HepG2 (cell line): ENCODE measurements around the gene CDCP1.

ENCODE experiments used
- CBX1 ChIP-seq: IDR thresholded peaks from one replicate; pipeline ENCODE4 v1.6.1; 2016; ENCODE audit warnings: antibody characterized with exemption, low read depth
- KDM5A ChIP-seq: fragments of 200-600 bp; sonication (generic); IDR thresholded peaks from 2 replicates; pipeline ENCODE4 v1.7.0; 2018; ENCODE audit warnings: antibody characterized with exemption, mild to moderate bottlenecking, low read length, borderline replicate concordance
- KLF15 ChIP-seq: sonication (generic); formaldehyde crosslinking; IDR thresholded peaks from 2 replicates; pipeline ENCODE4 v1.8.1; 2023; ENCODE audit warnings: borderline replicate concordance, mild to moderate bottlenecking, inconsistent platforms, missing genetic modification reagents, mixed read lengths
- NFATC3 ChIP-seq: sonication (generic); formaldehyde crosslinking; IDR thresholded peaks from 2 replicates; pipeline ENCODE4 v1.5.1; 2020; ENCODE audit warnings: mild to moderate bottlenecking, missing genetic modification reagents
- SMAD1 ChIP-seq: sonication (generic); formaldehyde crosslinking; IDR thresholded peaks from 2 replicates; pipeline ENCODE4 v1.4.0; 2020; ENCODE audit warnings: missing genetic modification reagents, low read depth, mild to moderate bottlenecking, borderline replicate concordance
- SMAD3 ChIP-seq: sonication (generic); formaldehyde crosslinking; IDR thresholded peaks from 2 replicates; pipeline ENCODE4 v1.4.0; 2020; ENCODE audit warnings: missing genetic modification reagents
- TAF1 ChIP-seq: sonication (generic); formaldehyde crosslinking; IDR thresholded peaks from 2 replicates; pipeline ENCODE4 v1.4.0; 2020; ENCODE audit warnings: missing genetic modification reagents
- YY1 ChIP-seq: IDR thresholded peaks from 2 replicates; pipeline ENCODE4 v1.6.1; 2011; ENCODE audit warnings: low read length, low read depth, moderate library complexity, mild to moderate bottlenecking; ENCODE audit not compliant: insufficient read depth, insufficient replicate concordance
- ZNF10 ChIP-seq: sonication (generic); formaldehyde crosslinking; IDR thresholded peaks from 2 replicates; pipeline ENCODE4 v1.4.0; 2020; ENCODE audit warnings: mild to moderate bottlenecking, low read depth, missing genetic modification reagents, borderline replicate concordance
- TF ChIP-seq, protein P1 (sequence below): sonication (generic); formaldehyde crosslinking; IDR thresholded peaks from 2 replicates; pipeline ENCODE4 v1.8.1; 2023; ENCODE audit warnings: mild to moderate bottlenecking, missing genetic modification reagents
- TF ChIP-seq, protein P2 (sequence below): sonication (generic); formaldehyde crosslinking; IDR thresholded peaks from 2 replicates; pipeline ENCODE4 v1.5.0; 2020; ENCODE audit warnings: mild to moderate bottlenecking, missing genetic modification reagents, moderate library complexity
- TF ChIP-seq, protein P3 (sequence below): sonication (generic); formaldehyde crosslinking; IDR thresholded peaks from 2 replicates; pipeline ENCODE4 v1.4.0; 2020; ENCODE audit warnings: missing genetic modification reagents, low read depth, mild to moderate bottlenecking, borderline replicate concordance

DNA sequence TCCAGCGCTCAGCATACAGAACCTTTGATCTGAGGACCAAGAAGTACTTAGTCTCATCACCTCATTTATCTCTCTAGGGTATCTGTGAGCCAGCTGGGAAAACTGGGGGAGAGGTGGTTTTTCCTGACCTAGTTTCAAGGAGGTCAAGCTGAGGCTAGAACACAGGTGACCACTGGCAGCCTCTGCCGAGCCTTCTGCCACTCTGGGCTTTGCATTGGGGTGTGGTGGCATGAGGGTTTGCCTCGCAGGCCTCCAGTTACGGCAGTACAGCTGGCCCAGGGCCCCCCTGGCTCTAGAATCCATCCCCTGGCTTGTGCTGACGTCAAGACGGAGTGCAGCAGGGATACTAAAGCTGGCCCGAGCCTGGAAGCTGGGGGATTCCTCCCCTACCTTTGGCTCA is 34.7 kb upstream of the CDCP1 start:
- TF ChIP-seq NFATC3 (CRISPR knock-in tag): no peak
- TF ChIP-seq KDM5A: no peak
- TF ChIP-seq SMAD1 (CRISPR knock-in tag): no peak
- TF ChIP-seq YY1: no peak
- TF ChIP-seq TAF1 (CRISPR knock-in tag): no peak
- TF ChIP-seq, protein P1, sequence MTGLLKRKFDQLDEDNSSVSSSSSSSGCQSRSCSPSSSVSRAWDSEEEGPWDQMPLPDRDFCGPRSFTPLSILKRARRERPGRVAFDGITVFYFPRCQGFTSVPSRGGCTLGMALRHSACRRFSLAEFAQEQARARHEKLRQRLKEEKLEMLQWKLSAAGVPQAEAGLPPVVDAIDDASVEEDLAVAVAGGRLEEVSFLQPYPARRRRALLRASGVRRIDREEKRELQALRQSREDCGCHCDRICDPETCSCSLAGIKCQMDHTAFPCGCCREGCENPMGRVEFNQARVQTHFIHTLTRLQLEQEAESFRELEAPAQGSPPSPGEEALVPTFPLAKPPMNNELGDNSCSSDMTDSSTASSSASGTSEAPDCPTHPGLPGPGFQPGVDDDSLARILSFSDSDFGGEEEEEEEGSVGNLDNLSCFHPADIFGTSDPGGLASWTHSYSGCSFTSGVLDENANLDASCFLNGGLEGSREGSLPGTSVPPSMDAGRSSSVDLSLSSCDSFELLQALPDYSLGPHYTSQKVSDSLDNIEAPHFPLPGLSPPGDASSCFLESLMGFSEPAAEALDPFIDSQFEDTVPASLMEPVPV (CRISPR knock-in tag): no peak
- TF ChIP-seq KLF15: no peak
- TF ChIP-seq CBX1: no peak
- TF ChIP-seq SMAD3 (CRISPR knock-in tag): no peak
- TF ChIP-seq, protein P2, sequence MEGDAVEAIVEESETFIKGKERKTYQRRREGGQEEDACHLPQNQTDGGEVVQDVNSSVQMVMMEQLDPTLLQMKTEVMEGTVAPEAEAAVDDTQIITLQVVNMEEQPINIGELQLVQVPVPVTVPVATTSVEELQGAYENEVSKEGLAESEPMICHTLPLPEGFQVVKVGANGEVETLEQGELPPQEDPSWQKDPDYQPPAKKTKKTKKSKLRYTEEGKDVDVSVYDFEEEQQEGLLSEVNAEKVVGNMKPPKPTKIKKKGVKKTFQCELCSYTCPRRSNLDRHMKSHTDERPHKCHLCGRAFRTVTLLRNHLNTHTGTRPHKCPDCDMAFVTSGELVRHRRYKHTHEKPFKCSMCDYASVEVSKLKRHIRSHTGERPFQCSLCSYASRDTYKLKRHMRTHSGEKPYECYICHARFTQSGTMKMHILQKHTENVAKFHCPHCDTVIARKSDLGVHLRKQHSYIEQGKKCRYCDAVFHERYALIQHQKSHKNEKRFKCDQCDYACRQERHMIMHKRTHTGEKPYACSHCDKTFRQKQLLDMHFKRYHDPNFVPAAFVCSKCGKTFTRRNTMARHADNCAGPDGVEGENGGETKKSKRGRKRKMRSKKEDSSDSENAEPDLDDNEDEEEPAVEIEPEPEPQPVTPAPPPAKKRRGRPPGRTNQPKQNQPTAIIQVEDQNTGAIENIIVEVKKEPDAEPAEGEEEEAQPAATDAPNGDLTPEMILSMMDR (CRISPR knock-in tag): no peak
- TF ChIP-seq ZNF10 (CRISPR knock-in tag): no peak
- TF ChIP-seq, protein P3, sequence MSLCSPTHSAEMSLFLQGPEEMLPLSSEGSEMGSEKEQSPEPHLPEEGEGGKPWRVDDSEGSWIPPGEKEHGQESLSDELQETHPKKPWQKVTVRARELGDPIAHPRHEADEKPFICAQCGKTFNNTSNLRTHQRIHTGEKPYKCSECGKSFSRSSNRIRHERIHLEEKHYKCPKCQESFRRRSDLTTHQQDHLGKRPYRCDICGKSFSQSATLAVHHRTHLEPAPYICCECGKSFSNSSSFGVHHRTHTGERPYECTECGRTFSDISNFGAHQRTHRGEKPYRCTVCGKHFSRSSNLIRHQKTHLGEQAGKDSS (CRISPR knock-in tag): no peak
